KOPT-K1 (cell line): Measurements from ENCODE around the gene TACC2.
"Not testable (repeated sequence)": the region's sequence is repeated elsewhere in the genome, so short reads cannot be mapped to it uniquely, and the experiment has no call there.

Experiments used
- H3K27ac ChIP-seq: fragments of 200-600 bp; sonication (generic); 2 replicates; pipeline ENCODE4 v1.5.1; 2016; ENCODE audit warnings: antibody characterized with exemption, mild to moderate bottlenecking, low read depth, low read length; ENCODE audit not compliant: poor library complexity, severe bottlenecking
- H3K36me3 ChIP-seq: fragments of 200-600 bp; sonication (generic); 2 replicates; pipeline ENCODE4 v1.5.1; 2017; ENCODE audit warnings: antibody characterized with exemption, mild to moderate bottlenecking, low read length, moderate library complexity; ENCODE audit not compliant: insufficient read depth
- H3K9me3 ChIP-seq: fragments of 200-600 bp; sonication (generic); 2 replicates; pipeline ENCODE4 v1.5.1; 2017; ENCODE audit warnings: antibody characterized with exemption, low read length, mild to moderate bottlenecking; ENCODE audit not compliant: insufficient read depth, poor library complexity, severe bottlenecking

Gene TACC2

DNA sequence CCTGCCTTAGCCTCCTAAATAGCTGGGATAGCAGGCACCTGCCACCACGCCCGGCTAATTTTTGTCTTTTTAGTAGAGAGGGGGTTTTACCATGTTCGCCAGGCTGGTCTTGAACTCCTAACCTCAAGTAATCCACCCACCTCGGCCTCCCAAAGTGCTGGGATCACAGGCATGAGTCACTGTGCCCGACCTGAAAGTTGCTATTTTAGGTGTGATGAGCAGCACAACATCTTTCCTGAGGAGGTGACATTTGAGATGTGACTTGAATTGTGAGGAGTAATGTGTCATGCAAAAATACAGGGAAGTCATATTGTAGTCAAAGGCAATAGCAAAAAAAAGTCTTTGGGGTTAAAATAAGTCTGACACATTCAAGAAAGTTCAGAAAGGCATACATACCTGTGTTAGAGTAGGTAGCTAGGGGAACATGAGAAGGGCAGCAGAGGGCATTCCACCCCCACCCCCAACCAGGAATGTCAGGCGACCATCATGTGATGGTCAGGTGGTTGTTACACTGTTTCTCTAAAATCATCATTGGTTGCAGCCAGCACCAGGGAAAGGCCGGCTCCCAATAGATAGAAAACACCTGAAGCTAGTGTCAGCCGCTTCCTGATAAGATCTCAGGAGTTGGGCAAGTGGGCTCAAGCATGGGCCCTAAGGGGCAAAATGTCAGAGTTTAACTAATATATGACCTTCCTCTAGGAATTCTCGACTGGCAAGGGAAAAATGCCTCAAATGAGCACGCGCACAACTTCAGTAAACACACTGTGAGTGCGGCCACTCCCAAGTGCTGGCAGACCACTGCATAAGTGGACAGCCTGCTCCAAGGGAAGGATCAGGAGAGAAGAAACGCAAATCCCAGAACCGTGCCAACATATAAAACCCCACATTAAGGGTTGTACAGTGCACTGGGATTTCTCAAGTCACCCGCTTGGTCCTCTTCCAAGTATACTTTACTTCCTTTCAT is at the start of gene TACC2:
TACC2 (plus strand) TSS at position 803 of the 964 bp plus-strand sequence. CDS start 32,819 bp downstream, outside the sequence.
- H3K9me3 ChIP-seq = peaks cover 13% of the 10 kb centered on the region
- H3K36me3 ChIP-seq = no peaks in the 10 kb centered on the region
- no peak within 1 kb of the TSS for H3K27ac ChIP-seq

DNA sequence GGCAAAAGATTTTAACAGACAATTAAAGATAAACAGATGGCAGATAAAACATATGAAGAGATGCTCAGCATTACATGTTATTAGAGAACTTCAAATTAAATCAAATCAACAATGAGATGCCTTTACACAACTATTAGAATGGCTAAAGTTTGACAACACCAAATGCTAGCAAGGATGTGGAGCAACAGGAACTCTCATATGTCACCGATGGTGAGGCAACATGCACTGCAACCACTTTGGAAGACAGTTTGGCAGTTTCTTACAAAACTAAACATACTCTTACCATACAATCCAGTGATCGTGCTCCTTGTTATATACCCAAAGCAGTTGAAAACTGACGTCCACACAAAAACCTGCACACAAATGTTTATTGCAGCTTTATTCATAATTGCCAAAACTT is 47.4 kb upstream of the TACC2 start:
- Histone ChIP-seq H3K27ac (no peak overlapping the region), H3K36me3 (no peaks in the 10 kb centered on the region), H3K9me3 (no peaks in the 10 kb centered on the region)

DNA sequence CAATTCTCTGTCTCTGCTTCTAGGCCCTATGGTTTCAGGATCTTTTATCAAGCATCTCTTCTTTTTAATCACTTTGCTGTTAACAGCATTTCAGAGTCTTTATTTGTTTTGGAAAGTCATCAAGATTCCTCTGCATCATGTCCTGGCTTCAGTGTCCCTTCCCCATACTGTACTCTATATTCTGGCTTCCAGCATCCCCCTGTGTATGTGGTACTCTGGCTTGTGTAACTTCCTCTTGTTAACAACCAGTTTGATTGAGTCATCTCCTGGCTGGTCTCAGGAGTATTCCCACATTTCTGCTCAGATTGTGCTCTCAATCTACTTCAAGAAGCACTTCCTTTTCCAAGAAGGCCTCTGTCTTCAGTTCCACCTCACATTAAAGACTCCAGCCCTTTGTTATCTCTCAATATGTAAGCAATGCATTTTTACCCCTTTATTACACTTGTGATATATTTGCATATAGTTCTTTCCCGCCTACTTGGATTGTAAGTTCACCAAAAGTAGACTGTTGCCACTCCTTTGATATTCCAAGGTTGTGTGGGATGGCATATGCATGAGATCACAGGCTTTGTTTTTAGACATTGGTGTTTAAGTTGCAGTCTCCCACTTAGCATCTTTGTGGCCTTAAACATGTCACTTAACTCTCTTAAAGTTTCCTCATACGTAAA is 46.1 kb upstream of the TACC2 start:
- H3K27ac ChIP-seq = no peak overlapping the region
- H3K9me3 ChIP-seq = no peaks in the 10 kb centered on the region
- no peaks in the 10 kb centered on the region for H3K36me3 ChIP-seq

DNA sequence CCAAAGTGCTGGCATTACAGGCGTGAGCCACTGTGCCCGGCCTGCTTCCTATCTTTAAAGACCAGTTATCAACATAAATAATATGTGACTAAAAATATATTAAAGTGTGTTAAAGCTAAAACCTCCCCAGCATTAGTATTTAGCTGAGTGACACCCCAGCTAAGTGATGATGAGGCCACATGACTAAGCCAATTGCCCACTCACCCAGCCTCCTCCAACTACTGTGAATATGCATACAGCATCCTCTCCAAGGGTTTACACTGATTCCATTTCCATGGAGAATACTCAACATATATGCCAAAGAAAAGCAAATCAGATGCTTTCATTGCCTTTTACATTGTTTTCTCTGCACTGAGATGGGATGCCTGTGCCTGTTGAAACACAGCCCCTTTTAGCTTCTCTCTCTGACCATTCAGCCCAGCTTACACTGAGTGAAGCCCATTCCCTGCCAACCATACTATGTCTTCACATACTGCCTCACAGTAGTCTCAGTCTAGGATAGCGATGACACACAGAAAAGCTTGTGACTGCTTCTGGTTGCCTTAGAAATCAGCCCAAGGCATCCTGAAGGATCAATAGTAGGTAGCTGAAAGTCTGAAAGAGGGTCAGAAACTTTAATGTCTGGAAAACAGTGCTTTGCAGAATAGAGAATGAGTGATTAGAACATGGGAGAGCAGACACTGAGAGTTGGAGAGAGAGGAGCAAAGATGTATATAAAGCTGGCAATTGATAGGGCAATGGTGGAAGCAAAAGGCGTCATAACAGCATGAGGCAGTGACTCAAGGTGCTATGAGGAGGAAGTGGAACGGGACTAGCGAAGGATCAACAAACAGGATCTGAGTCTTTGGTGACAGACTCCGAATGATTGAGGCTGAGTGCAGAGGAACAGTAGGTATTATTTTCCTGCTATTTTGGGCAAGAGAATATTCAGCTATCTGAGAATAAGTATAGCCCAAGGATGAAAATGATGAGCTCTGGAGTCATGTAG is 41.3 kb upstream of the TACC2 start:
- no peak overlapping the region for H3K27ac ChIP-seq

DNA sequence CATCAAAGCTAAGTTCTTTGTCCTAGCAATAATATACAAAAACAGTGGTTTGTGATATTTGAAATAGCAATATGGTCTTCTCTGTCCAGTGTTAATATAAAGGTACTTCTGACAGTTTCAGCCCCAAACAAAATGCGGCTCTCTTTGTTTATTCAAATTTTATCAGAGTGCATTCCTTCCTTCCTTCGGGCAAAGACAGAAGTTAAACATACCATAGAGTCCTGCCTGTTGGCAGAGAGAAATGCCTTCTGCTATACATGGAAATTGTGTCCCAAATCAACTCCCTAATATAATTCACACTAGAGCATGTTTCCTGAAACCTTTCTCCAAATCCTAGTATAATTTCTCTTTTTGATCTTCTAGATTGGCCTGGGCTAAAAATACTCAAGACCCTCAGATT is 39.9 kb upstream of the TACC2 start:
- Histone ChIP-seq H3K36me3 (no peaks in the 10 kb centered on the region), H3K9me3 (no peaks in the 10 kb centered on the region)

More for the DNA sequence above, 41.3 kb upstream of the TACC2 start:
- Histone ChIP-seq H3K9me3 (no peaks in the 10 kb centered on the region), H3K36me3 (no peaks in the 10 kb centered on the region)

GRCh38 chr10:121949451-121949850 is 39.5 kb upstream of the TACC2 start:
- Histone ChIP-seq H3K9me3 (no peaks in the 10 kb centered on the region), H3K36me3 (no peaks in the 10 kb centered on the region; the same call in 1 of the 2 replicates), H3K27ac (no peak overlapping the region)

More for the DNA sequence above, 39.9 kb upstream of the TACC2 start:
- no peak overlapping the region for H3K27ac ChIP-seq

DNA sequence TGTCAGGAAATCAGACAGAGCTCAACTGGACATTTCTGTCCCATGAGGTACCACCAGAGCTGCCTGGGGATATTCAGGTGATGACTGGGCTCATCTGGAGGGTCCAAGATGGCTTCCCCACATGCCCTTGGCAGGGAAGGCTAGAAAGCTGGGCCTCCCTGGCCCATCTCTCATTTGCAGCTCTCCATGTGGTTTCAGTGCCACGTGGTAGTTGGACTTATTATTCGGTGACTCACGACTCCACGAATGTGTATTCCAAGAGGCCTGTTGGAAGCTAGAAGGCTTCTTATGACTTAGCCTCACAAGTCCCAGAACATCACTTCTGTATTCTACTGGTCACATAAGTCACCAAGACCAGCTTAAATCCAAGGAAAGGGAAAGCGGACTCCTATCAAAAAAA is 36.7 kb upstream of the TACC2 start:
- Histone ChIP-seq H3K36me3 (peaks cover 14% of the 10 kb centered on the region; the same call in 1 of the 2 replicates), H3K9me3 (no peaks in the 10 kb centered on the region), H3K27ac (no peak overlapping the region)

DNA sequence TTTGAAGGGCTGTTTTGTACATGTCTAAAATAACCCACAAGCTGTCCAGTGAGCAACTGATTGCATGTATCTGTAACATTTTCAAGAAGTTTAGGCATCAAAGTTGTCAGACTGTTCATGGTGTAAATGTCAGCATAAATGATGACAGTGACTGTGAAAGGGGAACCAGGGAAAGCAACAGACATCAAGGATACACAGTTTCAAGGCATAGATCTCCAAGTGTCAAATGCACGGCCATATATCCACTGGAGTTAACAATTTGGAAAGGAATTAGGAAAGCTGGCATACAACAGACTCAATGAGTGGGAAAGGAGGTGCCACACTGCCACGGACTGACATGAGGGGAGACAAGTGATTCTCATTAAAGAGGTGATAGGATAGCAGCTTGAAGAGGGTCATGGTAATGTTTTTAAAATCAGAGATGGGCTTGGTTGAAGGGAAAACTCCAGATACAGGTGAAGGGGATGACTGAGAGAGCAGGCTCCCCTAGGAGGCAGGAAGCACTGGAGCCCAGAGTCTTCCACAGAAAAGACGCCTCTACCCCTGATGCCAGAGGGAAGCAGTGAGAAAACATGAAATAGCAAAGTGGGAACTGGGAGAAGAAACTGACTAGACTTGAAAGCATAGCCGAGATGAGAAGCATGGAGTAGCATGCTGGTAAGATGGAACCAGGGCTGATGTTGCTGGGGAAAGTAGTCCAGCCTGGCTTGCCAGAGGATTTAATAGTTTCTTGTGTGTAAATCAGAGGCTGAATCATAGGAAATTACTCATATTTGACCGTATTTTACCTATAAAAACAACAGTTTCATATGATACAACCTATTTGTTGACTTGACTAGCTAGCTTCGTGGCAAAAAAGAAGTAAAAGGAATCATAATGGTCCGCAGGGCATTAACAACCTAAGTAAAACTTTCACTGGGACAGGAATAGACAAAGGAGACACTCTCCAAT is 32.6 kb upstream of the TACC2 start:
- Histone ChIP-seq H3K27ac (no peak overlapping the region), H3K9me3 (no peaks in the 10 kb centered on the region), H3K36me3 (peaks cover 50% of the 10 kb centered on the region)

DNA sequence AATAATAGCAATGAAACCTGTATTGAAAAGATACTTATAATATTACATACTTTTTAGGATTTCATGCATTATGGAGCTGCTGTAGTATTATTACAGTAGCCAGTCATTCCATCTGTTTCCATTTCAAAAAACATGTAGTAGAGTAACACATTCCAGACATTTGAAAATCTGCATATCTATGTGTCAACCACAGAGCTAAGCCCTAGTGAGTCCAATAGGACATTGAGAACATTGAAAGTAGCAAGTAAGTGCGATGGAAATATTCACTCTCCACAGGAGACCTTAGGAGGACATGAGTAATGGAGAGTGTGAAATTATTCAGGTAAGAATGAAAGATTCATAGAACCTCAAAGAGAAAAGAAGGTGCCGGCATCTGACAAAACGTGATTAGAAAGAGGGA is 29.3 kb upstream of the TACC2 start:
- no peaks in the 10 kb centered on the region for H3K9me3 ChIP-seq
- H3K27ac ChIP-seq = no peak overlapping the region
- peaks cover 77% of the 10 kb centered on the region for H3K36me3 ChIP-seq

GRCh38 chr10:121961456-121961855 is 27.5 kb upstream of the TACC2 start:
- no peak overlapping the region for H3K27ac ChIP-seq
- no peaks in the 10 kb centered on the region for H3K9me3 ChIP-seq
- peaks cover 85% of the 10 kb centered on the region for H3K36me3 ChIP-seq

DNA sequence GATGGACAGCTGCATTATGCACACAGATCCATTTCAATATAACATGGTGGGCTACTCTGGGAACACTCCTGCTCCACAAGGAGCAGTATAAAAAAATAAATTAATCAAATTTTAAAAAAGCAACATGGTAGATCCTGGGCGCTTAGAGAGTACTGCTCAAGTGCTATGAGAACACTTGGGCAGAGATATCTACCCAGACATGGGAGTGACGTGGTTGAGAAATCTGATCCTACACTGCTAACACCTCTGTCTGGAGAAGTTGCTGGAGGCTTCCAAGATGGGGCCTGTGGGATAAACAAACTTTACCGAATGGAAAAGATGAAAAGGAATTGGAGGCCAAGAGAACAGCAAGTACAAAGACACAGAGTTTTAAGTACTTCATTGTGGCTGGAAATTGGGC is 23.0 kb upstream of the TACC2 start:
- H3K36me3 ChIP-seq = peaks cover 94% of the 10 kb centered on the region

GRCh38 chr10:121969086-121969485 is 19.9 kb upstream of the TACC2 start:
- not testable (repeated sequence) for H3K9me3 ChIP-seq, H3K27ac ChIP-seq
- peaks cover 86% of the 10 kb centered on the region for H3K36me3 ChIP-seq

More for the DNA sequence above, 23.0 kb upstream of the TACC2 start:
- no peak overlapping the region for H3K27ac ChIP-seq
- H3K9me3 ChIP-seq = no peaks in the 10 kb centered on the region

GRCh38 chr10:121974019-121974534 is 14.9 kb upstream of the TACC2 start:
- Histone ChIP-seq H3K27ac (peak overlapping the region; percentile 84), H3K9me3 (peaks cover 23% of the 10 kb centered on the region), H3K36me3 (peaks cover 37% of the 10 kb centered on the region)
